Coronary artery (tissue), 2 donors: ENCODE measurements around the gene MBNL1.

Experiments used
- DNase-seq: peaks from one replicate; pipeline ENCODE4 v3.0.0-alpha.2; 2017; ENCODE audit warnings: low spot score
- H3K27ac ChIP-seq, 2 donors: fragments of 200-600 bp; sonication (generic); one replicate each; pipeline ENCODE4 v1.5.1; 2016 to 2019
- H3K4me3 ChIP-seq: fragments of 200-600 bp; sonication (generic); 2 replicates; pipeline ENCODE4 v1.5.1; 2016; ENCODE audit warnings: mild to moderate bottlenecking, moderate library complexity
- TF ChIP-seq, protein P1 (sequence below): fragments of 200-600 bp; sonication (generic); IDR thresholded peaks from one replicate; pipeline ENCODE4 v1.5.1; 2019; ENCODE audit warnings: antibody characterized with exemption

MBNL1 gene

DNA sequence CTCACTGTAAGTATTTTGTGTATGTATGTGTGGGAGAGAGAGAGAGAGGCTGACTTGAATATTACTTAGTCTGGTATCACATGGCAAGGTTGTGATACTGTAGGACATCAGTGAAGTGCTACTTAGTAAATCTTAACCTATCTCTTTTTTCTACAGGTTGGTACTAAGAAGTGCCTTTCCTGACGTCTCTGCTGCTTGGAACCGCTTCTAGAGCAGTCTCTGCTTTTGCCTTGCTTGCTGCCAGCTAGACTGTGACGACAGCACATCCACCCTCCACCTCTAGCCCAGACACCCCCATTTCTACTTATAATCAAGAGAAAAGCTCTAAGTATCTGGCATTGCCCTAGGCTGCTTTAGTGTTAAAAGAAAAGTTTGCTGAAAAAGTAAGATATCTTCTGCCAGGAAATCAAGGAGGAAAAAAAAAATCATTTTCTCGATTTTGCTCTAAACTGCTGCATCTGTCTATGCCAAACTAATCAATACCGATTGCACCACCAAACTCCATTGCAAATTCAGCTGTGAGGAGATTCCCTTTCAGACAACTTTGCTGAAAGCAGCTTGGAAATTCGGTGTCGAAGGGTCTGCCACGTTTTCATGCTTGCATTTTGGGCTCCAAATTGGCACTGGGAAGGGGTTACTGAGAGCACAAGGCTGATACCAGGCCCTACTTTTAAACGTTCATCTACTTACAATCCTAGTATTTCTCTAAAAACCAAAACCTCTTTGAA, 30.7 kb downstream of the MBNL1 start:
- H3K27ac ChIP-seq, result peak overlapping the region; percentile 48 to 80
- peak overlapping the region; percentile 63 for H3K4me3 ChIP-seq
- DNase-seq, result no peak
- TF ChIP-seq, protein P1, sequence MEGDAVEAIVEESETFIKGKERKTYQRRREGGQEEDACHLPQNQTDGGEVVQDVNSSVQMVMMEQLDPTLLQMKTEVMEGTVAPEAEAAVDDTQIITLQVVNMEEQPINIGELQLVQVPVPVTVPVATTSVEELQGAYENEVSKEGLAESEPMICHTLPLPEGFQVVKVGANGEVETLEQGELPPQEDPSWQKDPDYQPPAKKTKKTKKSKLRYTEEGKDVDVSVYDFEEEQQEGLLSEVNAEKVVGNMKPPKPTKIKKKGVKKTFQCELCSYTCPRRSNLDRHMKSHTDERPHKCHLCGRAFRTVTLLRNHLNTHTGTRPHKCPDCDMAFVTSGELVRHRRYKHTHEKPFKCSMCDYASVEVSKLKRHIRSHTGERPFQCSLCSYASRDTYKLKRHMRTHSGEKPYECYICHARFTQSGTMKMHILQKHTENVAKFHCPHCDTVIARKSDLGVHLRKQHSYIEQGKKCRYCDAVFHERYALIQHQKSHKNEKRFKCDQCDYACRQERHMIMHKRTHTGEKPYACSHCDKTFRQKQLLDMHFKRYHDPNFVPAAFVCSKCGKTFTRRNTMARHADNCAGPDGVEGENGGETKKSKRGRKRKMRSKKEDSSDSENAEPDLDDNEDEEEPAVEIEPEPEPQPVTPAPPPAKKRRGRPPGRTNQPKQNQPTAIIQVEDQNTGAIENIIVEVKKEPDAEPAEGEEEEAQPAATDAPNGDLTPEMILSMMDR, result no peak

DNA sequence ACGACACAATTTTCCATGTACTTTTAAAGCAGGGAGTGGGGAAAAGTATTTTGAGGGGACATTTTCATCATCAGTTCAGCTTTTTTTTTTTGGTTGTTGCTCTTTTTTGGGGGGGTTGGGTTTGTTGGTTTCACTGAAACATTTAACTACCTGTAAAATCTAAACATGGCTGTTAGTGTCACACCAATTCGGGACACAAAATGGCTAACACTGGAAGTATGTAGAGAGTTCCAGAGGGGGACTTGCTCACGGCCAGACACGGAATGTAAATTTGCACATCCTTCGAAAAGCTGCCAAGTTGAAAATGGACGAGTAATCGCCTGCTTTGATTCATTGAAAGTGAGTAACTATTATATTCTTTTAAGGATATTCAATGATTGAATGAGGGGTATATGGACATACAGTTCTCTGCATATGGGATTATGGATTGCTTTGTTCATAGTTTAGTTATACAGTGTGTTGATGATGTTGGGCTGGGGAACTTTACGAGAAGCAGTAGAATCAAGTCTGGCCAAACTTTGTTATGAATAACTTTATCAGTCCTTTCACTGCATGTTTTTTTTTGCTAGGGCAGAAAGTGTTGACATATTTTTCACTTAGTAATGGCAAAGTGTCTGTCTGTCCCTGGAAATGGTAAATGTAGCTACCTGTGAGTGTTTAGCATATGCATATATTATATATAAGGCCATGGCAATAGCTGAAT, 31.5 kb downstream of the MBNL1 start:
- H3K27ac ChIP-seq, result peak overlapping the region; percentile 71 to 80
- DNase-seq, result no peak
- H3K4me3 ChIP-seq, result peak overlapping the region; percentile 63
- TF ChIP-seq, protein P1, result no peak

DNA sequence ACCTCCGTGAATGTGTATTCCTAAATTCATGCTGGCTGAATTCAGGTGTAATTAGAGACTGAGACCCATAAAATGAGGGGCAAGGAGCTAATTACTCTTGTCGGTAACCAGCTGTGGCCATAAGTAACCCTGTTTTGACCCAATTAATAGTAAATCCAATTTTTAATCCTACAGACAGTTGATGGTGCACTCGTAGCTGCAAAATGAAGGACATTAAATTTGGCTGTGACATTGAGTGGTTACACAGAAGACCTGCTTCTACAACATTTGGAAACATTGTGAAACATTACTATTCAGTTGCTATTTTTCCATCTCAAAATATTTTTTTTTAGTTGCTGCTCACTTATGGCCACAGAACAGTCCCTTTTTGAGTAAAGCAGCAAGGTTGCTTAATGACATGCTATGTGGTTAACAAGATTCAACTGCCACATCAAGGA, 33.0 kb downstream of the MBNL1 start:
- TF ChIP-seq, protein P1, result no peak
- no peak for DNase-seq
- peak overlapping the region; percentile 71 to 73 for H3K27ac ChIP-seq
- H3K4me3 ChIP-seq, result peak overlapping the region; percentile 63

DNA sequence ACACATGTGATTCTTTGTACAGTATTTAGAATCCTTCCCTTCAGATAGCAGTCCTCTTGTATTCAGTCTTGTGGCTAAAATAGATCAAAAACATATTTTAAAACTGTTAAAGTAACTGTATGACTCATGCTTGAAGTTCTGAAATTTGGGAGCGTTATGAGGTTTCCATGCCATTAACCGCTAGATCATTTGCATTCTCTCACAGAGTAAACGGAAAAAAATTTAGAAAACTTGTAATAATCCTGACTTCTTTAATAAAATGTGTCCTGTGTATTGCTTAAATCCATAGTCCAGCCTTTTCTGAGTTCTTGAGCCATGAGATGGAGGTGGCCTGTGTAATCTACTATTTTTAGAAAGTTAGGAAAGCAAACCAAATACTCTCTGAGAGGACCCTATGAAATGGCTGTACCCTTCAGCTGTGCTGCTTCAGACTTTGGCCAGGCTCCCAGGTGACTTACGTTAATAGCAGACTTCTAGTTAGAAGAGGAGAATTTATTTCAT, 33.8 kb downstream of the MBNL1 start:
- DNase-seq, result no peak
- H3K4me3 ChIP-seq, result peak overlapping the region; percentile 63
- TF ChIP-seq, protein P1, result no peak
- peak overlapping the region; percentile 47 to 71 for H3K27ac ChIP-seq

DNA sequence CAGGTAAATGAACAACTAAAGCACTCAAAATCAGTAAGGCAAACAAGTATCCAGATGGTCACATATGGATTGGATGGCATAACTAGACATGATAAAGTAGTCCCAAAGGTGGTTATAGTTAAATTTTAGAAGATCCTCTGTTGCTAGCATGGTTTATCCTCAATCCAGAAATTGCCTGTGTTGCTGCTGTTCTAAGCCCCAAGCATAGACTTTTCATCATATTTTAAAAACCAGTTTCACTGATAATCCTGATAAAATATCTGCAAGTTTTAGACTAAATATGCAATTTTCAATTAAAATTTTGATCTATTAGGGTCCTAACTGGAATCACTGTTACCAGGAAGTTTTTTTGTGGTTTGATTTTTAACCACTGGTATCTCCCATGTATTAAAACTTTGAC, 35.4 kb downstream of the MBNL1 start:
- no peak for DNase-seq
- peak overlapping the region; percentile 14 for H3K4me3 ChIP-seq
- H3K27ac ChIP-seq, result peak overlapping the region; percentile 34 to 71
- TF ChIP-seq, protein P1, result no peak

DNA sequence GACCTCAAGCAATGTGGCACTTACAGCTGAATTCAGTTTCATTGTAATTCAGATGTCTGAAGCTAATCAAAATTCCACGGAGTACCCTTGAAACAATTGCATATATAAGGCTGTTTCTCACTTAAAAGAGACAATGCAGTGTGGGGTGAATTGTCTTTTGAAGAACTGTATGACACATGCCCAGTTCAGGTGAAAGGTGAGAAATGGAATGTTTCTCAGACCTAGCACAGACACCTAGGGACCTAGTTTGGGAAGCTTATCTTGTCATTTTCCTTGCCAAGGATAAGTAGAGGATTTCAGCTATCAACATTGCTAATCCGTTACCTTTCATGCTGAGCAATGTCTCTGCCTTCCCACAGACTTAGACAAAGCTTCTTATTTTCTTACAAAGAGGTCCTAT, 36.3 kb downstream of the MBNL1 start:
- TF ChIP-seq, protein P1, result no peak
- H3K27ac ChIP-seq, result peak overlapping the region; percentile 75 to 83
- no peak for DNase-seq
- H3K4me3 ChIP-seq, result no peak overlapping the region
